ENCODE data around the gene CLSTN3. TPM values are rescaled to one million over a fixed set of nuclear protein-coding genes. Genes with fewer than 3 reads are reported as not detected.
A peak's percentile ranks its signal among the peaks of the same experiment; 100 is the strongest.

Gene CLSTN3
- total and polyA plus RNA-seq, 2 donors (not counting 1 experiment from before 2014, with no cell fraction given): 11.9 to 23.5 TPM

GRCh38 chr12:7113389-7113871, 16.7 kb upstream of the CLSTN3 start:
- Histone ChIP-seq H3K36me3 (ENCODE audit: control insufficient read depth, insufficient read depth, low read length) (peaks cover 4% of the 10 kb centered on the region), H3K4me2 (ENCODE audit: extremely low read depth, insufficient read depth, low read length) (no peak overlapping the region), H3K79me2 (ENCODE audit: control insufficient read depth, insufficient read depth, low read length) (peaks cover 3% of the 10 kb centered on the region), H2AFZ (ENCODE audit: low read length) (no peak overlapping the region), H3K9me3 (ENCODE audit: control insufficient read depth, insufficient read depth, low read depth, low read length) (no peaks in the 10 kb centered on the region), H3K4me3 (replicated peaks in 1 of 4; ENCODE audit: control extremely low read depth in 1 of 4, insufficient read depth in 1 of 4, low read depth in 3 of 4, low read length in 4 of 4) (no peak overlapping the region), H3K4me1 (ENCODE audit: control insufficient read depth, extremely low read depth, insufficient read depth, low read length) (peaks cover 3% of the 10 kb centered on the region), H3K27me3 (ENCODE audit: control insufficient read depth, insufficient read depth, low read length) (no peaks in the 10 kb centered on the region), H3K27ac (ENCODE audit: insufficient read depth, low read length) (no peak overlapping the region), H4K20me1 (ENCODE audit: control insufficient read depth, extremely low read depth, insufficient read depth, low read length) (no peaks in the 10 kb centered on the region), H3K9ac (ENCODE audit: insufficient read depth, low read length) (no peak overlapping the region)
- DNase-seq (ENCODE audit: low read depth in 2 of 2): peak in 1 of 2 donors; percentile 63
- TF ChIP-seq CTCF (conservative IDR thresholded peaks at IDR 0.05 in 1 of 2, IDR thresholded peaks at IDR 0.05 in 1 of 2; ENCODE audit: low read depth in 1 of 2, low read length in 2 of 2) (peak; percentile 76 to 81), EZH2 (IDR thresholded peaks at IDR 0.05; ENCODE audit: low read length, missing control alignments) (no peak)

DNA sequence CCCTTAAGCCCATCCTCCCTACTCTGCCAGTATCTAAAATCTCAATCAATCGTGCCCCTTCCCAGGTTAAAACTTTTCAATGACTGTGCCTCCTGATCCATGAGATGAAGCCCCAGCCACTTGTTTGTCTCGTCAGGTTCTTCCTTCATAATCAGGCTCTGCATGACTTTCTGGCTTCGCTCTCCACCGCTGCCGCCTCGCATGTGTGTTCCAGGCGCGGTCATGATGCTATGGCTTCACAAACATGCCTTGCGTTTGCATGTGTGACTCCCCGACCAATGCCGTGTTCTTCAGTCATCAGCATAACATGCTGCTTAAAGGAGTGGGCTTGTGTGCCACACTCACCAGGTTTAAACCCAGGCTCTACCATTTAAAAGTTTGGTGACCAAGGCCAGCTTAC, 16.2 kb upstream of the CLSTN3 start:
- no peaks in the 10 kb centered on the region for H3K9me3 ChIP-seq (ENCODE audit: control insufficient read depth, insufficient read depth, low read depth, low read length)
- no peaks in the 10 kb centered on the region for H3K27me3 ChIP-seq (ENCODE audit: control insufficient read depth, insufficient read depth, low read length)
- H3K4me2 ChIP-seq (ENCODE audit: extremely low read depth, insufficient read depth, low read length): no peak overlapping the region
- no peaks in the 10 kb centered on the region for H3K79me2 ChIP-seq (ENCODE audit: control insufficient read depth, insufficient read depth, low read length)
- TF ChIP-seq EZH2 (IDR thresholded peaks at IDR 0.05; ENCODE audit: low read length, missing control alignments) (no peak), CTCF (conservative IDR thresholded peaks at IDR 0.05 in 1 of 2, IDR thresholded peaks at IDR 0.05 in 1 of 2; ENCODE audit: low read depth in 1 of 2, low read length in 2 of 2) (no peak)
- peaks cover 3% of the 10 kb centered on the region for H3K4me1 ChIP-seq (ENCODE audit: control insufficient read depth, extremely low read depth, insufficient read depth, low read length)
- DNase-seq (ENCODE audit: low read depth in 2 of 2): no peak
- peaks cover 4% of the 10 kb centered on the region for H3K36me3 ChIP-seq (ENCODE audit: control insufficient read depth, insufficient read depth, low read length)
- H4K20me1 ChIP-seq (ENCODE audit: control insufficient read depth, extremely low read depth, insufficient read depth, low read length): no peaks in the 10 kb centered on the region
- H2AFZ ChIP-seq (ENCODE audit: low read length): no peak overlapping the region
- no peak overlapping the region for H3K4me3 ChIP-seq (replicated peaks in 1 of 4; ENCODE audit: control extremely low read depth in 1 of 4, insufficient read depth in 1 of 4, low read depth in 3 of 4, low read length in 4 of 4)
- no peak overlapping the region for H3K9ac ChIP-seq (ENCODE audit: insufficient read depth, low read length)
- H3K27ac ChIP-seq (ENCODE audit: insufficient read depth, low read length): no peak overlapping the region

DNA sequence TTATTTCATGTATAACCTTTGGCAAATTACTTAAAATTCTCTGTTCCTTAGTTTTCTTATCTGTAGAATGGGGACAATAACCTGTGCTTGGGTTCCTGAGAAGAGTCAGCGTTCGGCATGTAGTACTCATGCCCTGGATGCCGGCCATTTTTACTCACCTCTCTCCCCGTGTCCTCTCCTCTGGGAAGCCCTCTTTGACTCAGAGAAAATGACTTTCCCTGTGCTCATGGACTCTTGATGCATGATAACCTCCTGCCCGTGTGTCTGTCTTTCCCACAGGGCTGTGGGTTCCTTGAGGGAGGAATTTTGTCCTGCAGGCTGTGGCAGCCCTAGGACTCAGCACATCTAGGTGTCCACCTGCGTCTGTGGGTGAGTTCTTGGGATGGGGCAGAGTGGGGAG, 15.3 kb upstream of the CLSTN3 start:
- Histone ChIP-seq H3K4me2 (ENCODE audit: extremely low read depth, insufficient read depth, low read length) (no peak overlapping the region), H3K27ac (ENCODE audit: insufficient read depth, low read length) (no peak overlapping the region), H3K9me3 (ENCODE audit: control insufficient read depth, insufficient read depth, low read depth, low read length) (no peaks in the 10 kb centered on the region), H3K27me3 (ENCODE audit: control insufficient read depth, insufficient read depth, low read length) (no peaks in the 10 kb centered on the region), H3K4me3 (replicated peaks in 1 of 4; ENCODE audit: control extremely low read depth in 1 of 4, insufficient read depth in 1 of 4, low read depth in 3 of 4, low read length in 4 of 4) (no peak overlapping the region), H3K4me1 (ENCODE audit: control insufficient read depth, extremely low read depth, insufficient read depth, low read length) (no peaks in the 10 kb centered on the region), H3K79me2 (ENCODE audit: control insufficient read depth, insufficient read depth, low read length) (no peaks in the 10 kb centered on the region), H3K9ac (ENCODE audit: insufficient read depth, low read length) (no peak overlapping the region), H3K36me3 (ENCODE audit: control insufficient read depth, insufficient read depth, low read length) (peaks cover 4% of the 10 kb centered on the region), H4K20me1 (ENCODE audit: control insufficient read depth, extremely low read depth, insufficient read depth, low read length) (no peaks in the 10 kb centered on the region), H2AFZ (ENCODE audit: low read length) (no peak overlapping the region)
- DNase-seq (ENCODE audit: low read depth in 2 of 2): no peak
- TF ChIP-seq EZH2 (IDR thresholded peaks at IDR 0.05; ENCODE audit: low read length, missing control alignments) (no peak), CTCF (conservative IDR thresholded peaks at IDR 0.05 in 1 of 2, IDR thresholded peaks at IDR 0.05 in 1 of 2; ENCODE audit: low read depth in 1 of 2, low read length in 2 of 2) (no peak)
